Liver (tissue), 3 donors: ENCODE results near the gene GPX3.

ENCODE experiments used
- ATF3 ChIP-seq: IDR thresholded peaks from 2 replicates; pipeline ENCODE4 v1.6.1; 2016; ENCODE audit warnings: antibody characterized with exemption
- CTCF ChIP-seq: fragments of 150-350 bp; IDR thresholded peaks from 2 replicates; pipeline ENCODE4 v1.5.1; 2017; ENCODE audit warnings: improper control_type of control experiment, low read depth, low read length; ENCODE audit not compliant: missing input control
- GABPA ChIP-seq, 2 donors: IDR thresholded peaks in 1 of 2; conservative IDR thresholded peaks in 1 of 2; 2 replicates each; pipeline ENCODE4 v1.6.1; 2016; ENCODE audit warnings: antibody characterized with exemption in 2 of 2, mild to moderate bottlenecking in 1 of 2, moderate library complexity in 1 of 2
- JUND ChIP-seq, 2 donors: IDR thresholded peaks; 2 replicates each; pipeline ENCODE4 v1.6.1; 2016; ENCODE audit warnings: antibody characterized with exemption in 2 of 2
- MAX ChIP-seq: IDR thresholded peaks from 2 replicates; pipeline ENCODE4 v1.6.1; 2016; ENCODE audit warnings: antibody characterized with exemption
- RAD21 ChIP-seq, 2 donors: IDR thresholded peaks; 2 replicates each; pipeline ENCODE4 v1.6.1; 2016; ENCODE audit warnings: antibody characterized with exemption in 2 of 2, mild to moderate bottlenecking in 2 of 2
- REST ChIP-seq: IDR thresholded peaks from 2 replicates; pipeline ENCODE4 v1.6.1; 2016; ENCODE audit warnings: antibody characterized with exemption, mild to moderate bottlenecking
- SP1 ChIP-seq: IDR thresholded peaks from 2 replicates; pipeline ENCODE4 v1.6.1; 2018; ENCODE audit warnings: antibody characterized with exemption, mild to moderate bottlenecking
- TAF1 ChIP-seq: conservative IDR thresholded peaks from 2 replicates; pipeline ENCODE4 v1.6.1; 2016; ENCODE audit warnings: antibody characterized with exemption, mild to moderate bottlenecking
- YY1 ChIP-seq: IDR thresholded peaks from 2 replicates; pipeline ENCODE4 v1.6.1; 2016; ENCODE audit warnings: antibody characterized with exemption, mild to moderate bottlenecking
- donor health status: healthy.
- donor health status: healthy.

GRCh38 chr5:151071848-151072629 lies 51.6 kb downstream of the GPX3 start:
- TF ChIP-seq CTCF (no peak), RAD21 (IDR thresholded peaks at IDR 0.05) (no peak), YY1 (no peak), SP1 (no peak), JUND (IDR thresholded peaks at IDR 0.05) (no peak), MAX (no peak), REST (no peak), TAF1 (no peak), GABPA (IDR thresholded peaks at IDR 0.05 in 1 of 2, conservative IDR thresholded peaks at IDR 0.05 in 1 of 2) (no peak), ATF3 (no peak)
